Measurements from ENCODE around the gene DENND2A.

Gene DENND2A

DNA sequence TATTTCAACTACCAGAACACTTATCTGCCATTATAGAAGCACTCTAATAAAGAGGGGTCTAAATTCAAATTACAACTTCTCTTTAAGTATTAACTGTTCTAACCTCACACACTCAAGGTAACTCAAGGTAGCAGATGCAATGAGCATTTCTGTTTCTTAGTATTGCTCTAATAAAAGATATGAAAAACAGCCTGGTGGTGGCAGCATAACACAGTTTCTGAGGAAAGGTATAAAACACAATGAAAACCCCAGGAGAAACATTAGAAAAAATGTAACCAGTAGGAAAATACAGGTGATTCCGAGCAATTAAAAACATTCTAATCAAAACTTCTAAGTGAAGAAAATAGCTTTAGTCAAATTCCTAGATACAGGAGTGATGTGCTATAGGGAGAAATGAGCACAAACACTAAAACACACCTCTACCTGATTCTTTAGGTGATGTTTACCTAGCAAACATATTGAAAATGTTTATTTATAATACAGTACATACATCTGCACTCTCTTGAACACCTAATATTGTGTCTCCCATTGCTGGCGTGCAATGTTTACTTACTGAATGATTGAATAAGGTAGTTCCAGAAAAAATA lies 164.8 kb downstream of the DENND2A start:
- Histone ChIP-seq H3K4me1 (peaks cover 20 to 26% (median 22%) of the 10 kb centered on the region in 10 experiments), H3K36me3 (peaks cover 11 to 29% (median 14%) of the 10 kb centered on the region in 11 experiments), H3K4me2 (peak overlapping the region in 9 of 11 experiments; percentile 3 to 96 (median 91); a peak in 10 of 22 replicates), H3K9ac (no peak overlapping the region), H4K20me1 (peaks cover 68 to 80% (median 72%) of the 10 kb centered on the region in 11 experiments), H3K27ac (no peak overlapping the region), H3K9me3 (replicated peaks in 1 of 11) (no peaks in the 10 kb centered on the region), H3K27me3 (no peaks in the 10 kb centered on the region), H3K4me3 (no peak overlapping the region)
- no peak for TF ChIP-seq Cebpa-rat (IDR thresholded peaks at IDR 0.05)
